Measurements from ENCODE around the gene SNW1.
A peak's percentile ranks its signal among the peaks of the same experiment; 100 is the strongest.

SNW1 gene

GRCh38 chr14:77805706-77806105, 44.8 kb upstream of the SNW1 start:
- ATAC-seq (ENCODE audit: insufficient read depth, low read depth) (no peak), DNase-seq (no peak)
- Histone ChIP-seq H3K4me3 (ENCODE audit: low read depth in 1 of 2, low read length in 2 of 2) (no peak overlapping the region), H3K27me3 (ENCODE audit: insufficient read depth, low read length, poor library complexity) (no peaks in the 10 kb centered on the region), H3K4me2 (ENCODE audit: insufficient read depth, low read length) (no peak overlapping the region), H3K9me3 (ENCODE audit: insufficient read depth, low read length, severe bottlenecking) (no peaks in the 10 kb centered on the region), H2AFZ (ENCODE audit: low read depth, low read length) (no peak overlapping the region), H3K9ac (ENCODE audit: low read depth, low read length) (no peak overlapping the region), H3K4me1 (ENCODE audit: insufficient read depth, low read length) (peaks cover 7% of the 10 kb centered on the region; the same call in 1 of the 2 replicates), H3K79me2 (ENCODE audit: insufficient read depth, low read length) (peaks cover under 1% of the 10 kb centered on the region; the same call in 1 of the 2 replicates), H3K36me3 (ENCODE audit: insufficient read depth, low read length) (no peaks in the 10 kb centered on the region), H4K20me1 (ENCODE audit: insufficient read depth, low read length) (no peaks in the 10 kb centered on the region), H3K27ac (ENCODE audit: low read length) (no peak overlapping the region)
- no peak for TF ChIP-seq EZH2 (IDR thresholded peaks at IDR 0.05; ENCODE audit: borderline replicate concordance, low read depth, low read length, severe bottlenecking)
- no peak for TF ChIP-seq CTCF (IDR thresholded peaks at IDR 0.05; ENCODE audit: borderline replicate concordance, extremely low read depth, low read length, poor library complexity, severe bottlenecking)

- no peak for ATAC-seq (ENCODE audit: insufficient read depth, low read depth)
- H3K79me2 ChIP-seq (ENCODE audit: insufficient read depth, low read length), result peaks cover 6% of the 10 kb centered on the region
- H3K9ac ChIP-seq (ENCODE audit: low read depth, low read length), result no peak overlapping the region
- no peak for DNase-seq
- no peak overlapping the region for H3K4me3 ChIP-seq (ENCODE audit: low read depth in 1 of 2, low read length in 2 of 2)
- no peaks in the 10 kb centered on the region for H3K36me3 ChIP-seq (ENCODE audit: insufficient read depth, low read length)
- no peak overlapping the region for H3K27ac ChIP-seq (ENCODE audit: low read length)
- H3K27me3 ChIP-seq (ENCODE audit: insufficient read depth, low read length, poor library complexity), result no peaks in the 10 kb centered on the region
- peaks cover 14% of the 10 kb centered on the region for H3K4me1 ChIP-seq (ENCODE audit: insufficient read depth, low read length)
- no peak overlapping the region for H3K4me2 ChIP-seq (ENCODE audit: insufficient read depth, low read length)
- H2AFZ ChIP-seq (ENCODE audit: low read depth, low read length), result no peak overlapping the region
- no peaks in the 10 kb centered on the region for H4K20me1 ChIP-seq (ENCODE audit: insufficient read depth, low read length)
- TF ChIP-seq EZH2 (IDR thresholded peaks at IDR 0.05; ENCODE audit: borderline replicate concordance, low read depth, low read length, severe bottlenecking) (no peak), CTCF (IDR thresholded peaks at IDR 0.05; ENCODE audit: borderline replicate concordance, extremely low read depth, low read length, poor library complexity, severe bottlenecking) (peak; percentile 51)
- H3K9me3 ChIP-seq (ENCODE audit: insufficient read depth, low read length, severe bottlenecking), result no peaks in the 10 kb centered on the region
Observed at GRCh38 chr14:77804592-77804991, 43.6 kb upstream of the SNW1 start.

GRCh38 chr14:77800814-77801213, 39.9 kb upstream of the SNW1 start:
- ATAC-seq (ENCODE audit: insufficient read depth, low read depth) (no peak), DNase-seq (no peak)
- H3K27ac ChIP-seq (ENCODE audit: low read length), result peak overlapping the region; percentile 69
- no peak for TF ChIP-seq CTCF (IDR thresholded peaks at IDR 0.05; ENCODE audit: borderline replicate concordance, extremely low read depth, low read length, poor library complexity, severe bottlenecking)
- no peak for TF ChIP-seq EZH2 (IDR thresholded peaks at IDR 0.05; ENCODE audit: borderline replicate concordance, low read depth, low read length, severe bottlenecking)
- H3K36me3 ChIP-seq (ENCODE audit: insufficient read depth, low read length), result no peaks in the 10 kb centered on the region
- H4K20me1 ChIP-seq (ENCODE audit: insufficient read depth, low read length), result no peaks in the 10 kb centered on the region
- peak overlapping the region; percentile 96 for H2AFZ ChIP-seq (ENCODE audit: low read depth, low read length)
- H3K27me3 ChIP-seq (ENCODE audit: insufficient read depth, low read length, poor library complexity), result no peaks in the 10 kb centered on the region
- H3K79me2 ChIP-seq (ENCODE audit: insufficient read depth, low read length), result peaks cover 6% of the 10 kb centered on the region
- H3K4me2 ChIP-seq (ENCODE audit: insufficient read depth, low read length), result peak overlapping the region; percentile 87
- peak overlapping the region; percentile 70 for H3K9ac ChIP-seq (ENCODE audit: low read depth, low read length)
- H3K9me3 ChIP-seq (ENCODE audit: insufficient read depth, low read length, severe bottlenecking), result no peaks in the 10 kb centered on the region
- peaks cover 19% of the 10 kb centered on the region for H3K4me1 ChIP-seq (ENCODE audit: insufficient read depth, low read length)
- peak overlapping the region; percentile 59 to 89 for H3K4me3 ChIP-seq (ENCODE audit: low read depth in 1 of 2, low read length in 2 of 2)

Data from DND-41 (cell line).